GM12872 (cell line): ENCODE data around the gene CISD2.

Experiments used
- TF ChIP-seq, protein P1 (sequence below): IDR thresholded peaks from 3 replicates; pipeline ENCODE4 v1.5.1; 2011; ENCODE audit warnings: low read depth, mild to moderate bottlenecking, low read length, moderate library complexity; ENCODE audit not compliant: insufficient read depth

The CISD2 gene

DNA sequence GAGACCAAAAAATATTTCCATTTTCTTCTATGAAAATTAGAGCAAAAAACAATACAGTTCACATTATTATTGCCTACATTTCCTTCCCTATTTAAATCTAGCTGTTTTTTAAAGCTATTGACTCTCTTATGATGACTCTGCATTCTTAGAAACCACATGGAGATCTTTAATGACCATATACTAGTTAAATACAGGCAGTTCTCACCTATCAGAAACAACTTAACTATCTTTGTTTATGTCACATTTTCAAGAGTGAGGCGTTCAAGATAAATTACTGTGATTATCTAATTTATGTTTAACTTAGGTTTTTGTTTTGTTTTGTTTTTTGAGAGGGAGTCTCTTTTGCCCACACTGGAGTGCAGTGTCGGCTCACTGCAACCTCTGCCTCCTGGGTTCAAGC, 3.0 kb downstream of the CISD2 start:
- TF ChIP-seq, protein P1, sequence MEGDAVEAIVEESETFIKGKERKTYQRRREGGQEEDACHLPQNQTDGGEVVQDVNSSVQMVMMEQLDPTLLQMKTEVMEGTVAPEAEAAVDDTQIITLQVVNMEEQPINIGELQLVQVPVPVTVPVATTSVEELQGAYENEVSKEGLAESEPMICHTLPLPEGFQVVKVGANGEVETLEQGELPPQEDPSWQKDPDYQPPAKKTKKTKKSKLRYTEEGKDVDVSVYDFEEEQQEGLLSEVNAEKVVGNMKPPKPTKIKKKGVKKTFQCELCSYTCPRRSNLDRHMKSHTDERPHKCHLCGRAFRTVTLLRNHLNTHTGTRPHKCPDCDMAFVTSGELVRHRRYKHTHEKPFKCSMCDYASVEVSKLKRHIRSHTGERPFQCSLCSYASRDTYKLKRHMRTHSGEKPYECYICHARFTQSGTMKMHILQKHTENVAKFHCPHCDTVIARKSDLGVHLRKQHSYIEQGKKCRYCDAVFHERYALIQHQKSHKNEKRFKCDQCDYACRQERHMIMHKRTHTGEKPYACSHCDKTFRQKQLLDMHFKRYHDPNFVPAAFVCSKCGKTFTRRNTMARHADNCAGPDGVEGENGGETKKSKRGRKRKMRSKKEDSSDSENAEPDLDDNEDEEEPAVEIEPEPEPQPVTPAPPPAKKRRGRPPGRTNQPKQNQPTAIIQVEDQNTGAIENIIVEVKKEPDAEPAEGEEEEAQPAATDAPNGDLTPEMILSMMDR = no peak

DNA sequence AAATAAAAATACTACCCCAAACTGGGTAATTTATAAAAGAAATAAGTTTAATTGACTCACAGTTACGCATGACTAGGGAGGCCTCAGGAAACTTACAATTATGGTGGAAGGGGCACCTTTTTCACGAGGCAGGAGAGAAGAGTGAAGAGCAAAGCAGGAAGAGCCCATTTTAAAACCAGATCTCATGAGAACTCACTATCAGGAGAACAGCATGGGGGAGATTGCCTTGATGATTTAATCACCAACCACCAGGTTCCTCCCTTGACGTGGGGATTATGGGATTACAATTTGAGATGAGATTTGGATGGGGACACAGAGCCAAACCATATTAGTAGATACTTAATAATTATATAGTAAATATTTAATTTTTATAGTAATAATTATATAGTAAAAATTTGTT, 10.1 kb downstream of the CISD2 start:
- TF ChIP-seq, protein P1 = no peak

DNA sequence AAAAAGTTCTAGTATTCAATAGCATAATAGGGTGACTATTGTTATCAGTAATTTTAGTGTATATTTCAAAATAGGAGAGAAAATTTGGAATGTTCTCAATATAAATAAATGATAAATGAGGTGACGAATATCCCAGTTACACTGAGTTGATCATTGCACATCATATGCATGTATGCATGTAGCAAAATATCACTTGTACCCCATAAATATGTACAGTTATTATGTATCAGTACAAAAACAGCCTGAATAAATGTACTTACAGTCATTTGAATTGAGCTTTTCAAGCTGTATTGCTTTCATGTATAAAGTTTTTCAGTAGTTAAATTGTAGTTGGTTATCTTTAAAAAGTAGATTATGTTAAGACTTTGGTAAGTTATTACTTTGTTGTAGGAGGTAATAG, 12.6 kb downstream of the CISD2 start:
- TF ChIP-seq, protein P1 = no peak

DNA sequence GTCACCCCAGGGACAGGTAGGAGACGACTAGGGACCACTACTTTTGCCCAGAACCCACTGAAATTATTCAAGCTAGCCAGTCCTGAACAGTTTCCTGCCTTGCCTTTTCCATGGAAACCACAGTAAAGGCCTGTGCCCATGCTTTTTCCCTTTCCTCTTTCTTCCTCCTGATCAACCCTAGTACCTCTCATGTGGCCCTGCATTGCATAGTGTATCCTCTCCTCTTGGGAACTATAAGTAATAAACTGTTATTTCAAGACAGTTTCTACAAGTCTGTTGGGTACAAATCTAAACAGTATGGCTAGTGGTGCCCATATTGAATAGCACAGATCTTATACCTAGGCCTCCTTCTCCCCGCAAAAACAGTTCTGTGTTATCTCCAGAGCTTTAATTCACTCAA, 14.5 kb downstream of the CISD2 start:
- TF ChIP-seq, protein P1 = no peak

DNA sequence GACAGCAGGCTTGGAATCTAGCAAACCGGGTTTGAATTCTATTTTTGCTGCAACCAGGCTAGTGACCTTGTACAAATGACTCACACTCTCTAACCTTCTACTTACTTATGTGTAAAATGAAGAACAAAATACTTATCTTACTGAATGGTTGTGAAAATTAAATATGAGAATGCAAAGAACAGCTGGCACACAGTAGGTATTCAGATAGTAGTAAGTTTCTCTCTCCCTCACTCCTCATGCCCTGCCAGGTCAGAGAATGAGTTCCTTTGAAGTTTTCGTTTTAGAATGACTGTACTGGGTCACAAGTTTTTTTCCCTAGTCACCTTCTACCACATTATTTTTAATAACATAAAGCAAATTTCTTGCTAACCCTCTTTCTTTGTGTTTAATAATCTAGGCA, 33.0 kb downstream of the CISD2 start:
- TF ChIP-seq, protein P1 = no peak

DNA sequence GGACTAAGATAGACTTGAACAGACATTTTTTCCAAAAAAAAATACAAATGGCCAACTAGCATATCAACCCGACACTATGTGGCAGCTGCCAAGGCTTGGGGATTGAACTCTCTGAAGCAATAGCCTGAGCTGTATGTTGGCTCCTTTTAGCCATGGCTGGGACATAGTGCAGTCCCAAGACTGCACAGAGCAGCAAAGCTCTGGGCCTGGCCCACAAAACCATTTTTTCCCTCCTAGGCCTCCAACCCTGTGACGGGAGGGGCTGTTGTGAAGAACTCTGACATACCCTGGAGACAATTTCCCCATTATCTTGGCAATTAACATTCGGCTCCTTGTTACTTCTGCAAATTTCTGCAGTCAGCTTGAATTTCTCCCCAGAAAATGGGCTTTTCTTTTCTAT, 50.1 kb downstream of the CISD2 start:
- TF ChIP-seq, protein P1 = no peak

DNA sequence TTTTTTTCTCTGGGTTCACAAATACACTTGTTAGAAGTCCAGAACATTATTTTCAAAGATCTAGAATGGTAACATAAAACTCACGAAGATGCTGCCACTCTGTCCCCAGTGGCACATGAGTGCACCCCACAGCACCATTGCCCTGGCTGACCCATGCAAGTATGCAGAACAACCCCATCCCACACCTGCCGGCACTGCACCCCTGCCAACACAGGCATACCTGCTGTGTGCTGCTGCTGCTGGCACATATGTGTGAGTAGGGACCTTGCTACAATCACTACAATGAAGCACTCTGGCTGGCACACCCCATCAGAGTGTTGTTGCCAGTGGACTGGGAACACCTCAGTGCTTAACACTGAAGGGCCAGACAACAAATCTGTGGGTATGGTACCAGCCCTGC, 66.9 kb downstream of the CISD2 start:
- TF ChIP-seq, protein P1 = no peak
